Adrenal gland (tissue), 12 donors: ENCODE data around the gene ERGIC3. TPM values are rescaled to one million over a fixed set of nuclear protein-coding genes. Genes with fewer than 3 reads are reported as not detected.

ENCODE experiments used
- DNase-seq, 7 donors: peaks; one replicate each; pipeline ENCODE4 v3.0.0-alpha.2; 2019 to 2020
- H3K27ac ChIP-seq, 5 donors: fragments of 200-600 bp; sonication (generic) in 4 of 5; 1 replicate in 3 of 5; 2 replicates in 2 of 5; pipeline versions ENCODE4 v1.5.1 to v1.8.0; 2016 to 2020; ENCODE audit warnings: mild to moderate bottlenecking in 1 of 5
- H3K27me3 ChIP-seq: fragments of 200-600 bp; 2 replicates; pipeline ENCODE4 v1.8.0; 2021
- H3K36me3 ChIP-seq, 2 donors: fragments of 200-600 bp; replicated peaks in 1 of 2; 1 replicate in 1 of 2; 2 replicates in 1 of 2; pipeline versions ENCODE4 v1.5.1 to v1.8.0; 2018 to 2022
- H3K4me1 ChIP-seq, 2 donors: fragments of 200-600 bp; replicated peaks in 1 of 2; 1 replicate in 1 of 2; 2 replicates in 1 of 2; pipeline versions ENCODE4 v1.5.1 to v1.8.0; 2018 to 2021
- H3K4me3 ChIP-seq, 4 donors: fragments of 200-600 bp; sonication (generic) in 3 of 4; one replicate each; pipeline ENCODE4 v1.5.1; 2016 to 2018
- H3K9me3 ChIP-seq, 3 donors: fragments of 200-600 bp; sonication (generic) in 1 of 3; replicated peaks in 1 of 3; 1 replicate in 2 of 3; 2 replicates in 1 of 3; pipeline versions ENCODE4 v1.5.1 to v1.8.0; 2016 to 2021
- POLR2A ChIP-seq, 2 donors: fragments of 450-650 bp; IDR thresholded peaks; one replicate each; pipeline ENCODE4 v1.6.1; 2017; ENCODE audit warnings: antibody characterized with exemption in 2 of 2, mild to moderate bottlenecking in 2 of 2, moderate library complexity in 1 of 2
- WGBS, 4 donors: extraction: QIAGEN DNeasy Blood & Tissue Kit in 2 of 4; methylation state at CpG; one replicate each; pipeline versions ENCODE4 v1.1.5 to v1.1.7; 2013 to 2017; 5-methylcytosine and 5-hydroxymethylcytosine counted together
- intact Hi-C, 2 donors: fragments of 100-400 bp; cut with DNase I; formaldehyde crosslinking; loops; one replicate each; pipeline versions ENCODE4 v1.14.1 to v1.15.0; 2022 to 2023
- polyA plus RNA-seq, 3 donors: library from polyadenylated mRNA; stranded (reverse); fragments of 200-250 nt in 2 of 3; fragments of 350-450 nt in 1 of 3; fragmentation: Illumina TruSeq in 1 of 3; extraction: RNeasy Lipid Tissue Mini Kit (QIAGEN cat#74804) in 1 of 3; gene quantifications; one replicate each; pipeline ENCODE4 v1.2.3, GENCODE V29; 2013 to 2014
- total RNA-seq, 9 donors: library from RNA; depleted of rRNA in 4 of 9; stranded (reverse); fragments of >200 nt in 4 of 9; fragments of 120-200 nt in 1 of 9; fragmentation: NEBNext Ultra II Directional in 1 of 9; extraction: Animal tissue kit (Norgen Biotek cat#: 25700) in 1 of 9; gene quantifications; one replicate each; pipeline versions ENCODE4 v1.1.0 to v1.2.4, GENCODE V29; 2013 to 2023
- TF ChIP-seq, protein P1 (sequence below), 6 experiments: fragments of 450-650 bp in 4 of 6; fragments of 200-600 bp in 2 of 6; sonication (generic) in 1 of 6; IDR thresholded peaks; 1 replicate in 5 of 6; 2 replicates in 1 of 6; pipeline versions ENCODE4 v1.5.1 to v1.8.0; 2016 to 2021; ENCODE audit warnings: antibody characterized with exemption in 6 of 6, mild to moderate bottlenecking in 2 of 6, moderate library complexity in 1 of 6
- donor health status: healthy with polysubstance abuse.
- donor health status: Bipolar disorder and iron deficiency.
- donor health status: DM: yes; HTN: yes; CAD: no.
- donor health status: DM: no; HTN: no; CAD: no.
- donor health status: DM: no; HTN: no; CAD: no.
- donor health status: DM: yes; HTN: yes; CAD: no.

ERGIC3 gene
- total and polyA plus RNA-seq, 12 donors: 217 to 386 (median 271) TPM

DNA sequence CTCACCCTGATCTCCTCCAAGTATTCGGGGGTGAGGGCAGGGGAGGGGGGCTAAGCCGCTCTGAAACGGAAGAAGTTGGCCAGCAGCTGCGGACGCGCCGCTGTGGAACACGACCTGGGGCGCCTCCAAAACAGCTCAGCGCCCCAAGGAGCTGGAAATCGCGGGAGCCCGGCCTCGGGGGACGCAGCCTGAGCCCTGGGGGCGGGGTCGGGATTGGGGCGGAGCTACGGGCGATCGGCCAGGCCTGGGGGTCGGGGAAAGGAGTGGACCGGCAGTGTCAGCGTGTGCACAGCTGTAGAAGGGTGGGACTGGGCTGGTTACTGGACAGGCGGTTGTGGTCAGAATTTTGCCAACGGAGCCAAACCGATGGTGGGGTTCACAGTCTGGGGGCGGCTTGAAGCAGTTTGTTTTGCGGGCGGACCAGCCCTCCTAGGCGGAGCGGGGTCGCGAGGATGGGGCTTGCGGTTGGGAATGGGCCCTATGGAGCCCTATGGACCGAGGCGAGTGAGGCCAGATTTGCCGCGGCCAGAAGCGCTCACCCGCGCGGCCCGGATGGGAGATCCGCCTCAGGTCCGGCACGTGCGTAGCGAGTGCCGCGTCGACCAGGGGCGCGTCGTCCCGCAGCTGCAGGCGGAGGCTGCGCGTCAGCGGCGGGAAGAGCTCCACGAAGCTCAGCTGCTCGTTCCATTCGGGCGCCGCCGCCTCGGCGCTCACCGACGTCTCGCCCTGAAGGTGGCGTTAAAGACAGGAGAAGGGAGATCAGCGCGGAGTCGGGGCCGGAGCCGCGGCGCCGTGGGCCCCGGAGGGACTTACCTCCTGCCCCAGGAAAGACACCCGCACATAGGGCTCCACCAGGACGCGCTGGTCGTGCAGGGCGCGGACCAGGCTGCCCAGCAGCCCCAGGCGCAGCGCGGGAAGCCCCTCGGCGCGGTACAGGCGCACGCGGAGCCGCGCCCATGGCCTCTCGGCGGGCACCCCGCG is 59.4 kb downstream of the ERGIC3 start:
- Histone ChIP-seq H3K27me3 (no peaks in the 10 kb centered on the region), H3K27ac (no peak overlapping the region), H3K36me3 (no peaks in the 10 kb centered on the region), H3K4me3 (peak overlapping the region in 2 of 4 donors; percentile 18 to 55), H3K9me3 (no peaks in the 10 kb centered on the region), H3K4me1 (peaks cover 15 to 17% of the 10 kb centered on the region in 2 donors)
- peak; percentile 75 to 87 (median 79) for DNase-seq
- intact Hi-C loops: no loop called here
- TF ChIP-seq, protein P1, sequence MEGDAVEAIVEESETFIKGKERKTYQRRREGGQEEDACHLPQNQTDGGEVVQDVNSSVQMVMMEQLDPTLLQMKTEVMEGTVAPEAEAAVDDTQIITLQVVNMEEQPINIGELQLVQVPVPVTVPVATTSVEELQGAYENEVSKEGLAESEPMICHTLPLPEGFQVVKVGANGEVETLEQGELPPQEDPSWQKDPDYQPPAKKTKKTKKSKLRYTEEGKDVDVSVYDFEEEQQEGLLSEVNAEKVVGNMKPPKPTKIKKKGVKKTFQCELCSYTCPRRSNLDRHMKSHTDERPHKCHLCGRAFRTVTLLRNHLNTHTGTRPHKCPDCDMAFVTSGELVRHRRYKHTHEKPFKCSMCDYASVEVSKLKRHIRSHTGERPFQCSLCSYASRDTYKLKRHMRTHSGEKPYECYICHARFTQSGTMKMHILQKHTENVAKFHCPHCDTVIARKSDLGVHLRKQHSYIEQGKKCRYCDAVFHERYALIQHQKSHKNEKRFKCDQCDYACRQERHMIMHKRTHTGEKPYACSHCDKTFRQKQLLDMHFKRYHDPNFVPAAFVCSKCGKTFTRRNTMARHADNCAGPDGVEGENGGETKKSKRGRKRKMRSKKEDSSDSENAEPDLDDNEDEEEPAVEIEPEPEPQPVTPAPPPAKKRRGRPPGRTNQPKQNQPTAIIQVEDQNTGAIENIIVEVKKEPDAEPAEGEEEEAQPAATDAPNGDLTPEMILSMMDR (IDR thresholded peaks at IDR 0.05): peak; percentile 18 to 48 (median 26)
- TF ChIP-seq POLR2A (IDR thresholded peaks at IDR 0.05): peak in 1 of 2 donors; percentile 41
- WGBS, 4 donors: 1 to 2% (median 1%) methylated on average over 10 to 103 of the region's 103 CpGs

DNA sequence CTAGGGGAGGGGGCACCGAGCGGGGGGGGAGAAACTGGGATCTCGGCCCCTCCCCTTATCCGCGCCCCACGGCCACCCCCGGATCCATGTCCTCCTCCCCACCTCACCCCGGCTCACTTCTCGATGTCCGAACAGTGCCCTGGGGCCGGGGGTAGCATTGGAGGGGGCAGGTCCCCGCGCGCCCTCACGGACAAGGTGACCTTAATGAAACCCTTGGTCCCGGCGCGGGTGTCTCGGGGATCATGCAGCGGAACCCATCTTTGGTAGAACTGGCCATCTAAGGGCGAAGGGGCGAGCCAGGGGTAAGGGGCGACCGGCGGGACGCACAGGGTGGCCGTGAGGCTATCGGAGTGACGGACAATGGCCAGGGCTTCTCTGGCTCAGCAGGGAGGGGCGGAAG is 60.1 kb downstream of the ERGIC3 start:
- no peaks in the 10 kb centered on the region for H3K27me3 ChIP-seq
- DNase-seq: no peak
- 29 to 70% (median 29%) methylated on average over 2 to 30 of the region's 30 CpGs; no CpG with 5 or more reads in 1 of the 4 donors for WGBS, 4 donors
- intact Hi-C loops: no loop called here
- H3K4me1 ChIP-seq: peaks cover 15 to 17% of the 10 kb centered on the region in 2 donors
- TF ChIP-seq POLR2A (IDR thresholded peaks at IDR 0.05): no peak
- TF ChIP-seq, protein P1 (IDR thresholded peaks at IDR 0.05): no peak
- no peaks in the 10 kb centered on the region for H3K9me3 ChIP-seq
- no peak overlapping the region for H3K27ac ChIP-seq
- H3K36me3 ChIP-seq: no peaks in the 10 kb centered on the region
- peak overlapping the region in 2 of 4 donors; percentile 18 to 55 for H3K4me3 ChIP-seq

DNA sequence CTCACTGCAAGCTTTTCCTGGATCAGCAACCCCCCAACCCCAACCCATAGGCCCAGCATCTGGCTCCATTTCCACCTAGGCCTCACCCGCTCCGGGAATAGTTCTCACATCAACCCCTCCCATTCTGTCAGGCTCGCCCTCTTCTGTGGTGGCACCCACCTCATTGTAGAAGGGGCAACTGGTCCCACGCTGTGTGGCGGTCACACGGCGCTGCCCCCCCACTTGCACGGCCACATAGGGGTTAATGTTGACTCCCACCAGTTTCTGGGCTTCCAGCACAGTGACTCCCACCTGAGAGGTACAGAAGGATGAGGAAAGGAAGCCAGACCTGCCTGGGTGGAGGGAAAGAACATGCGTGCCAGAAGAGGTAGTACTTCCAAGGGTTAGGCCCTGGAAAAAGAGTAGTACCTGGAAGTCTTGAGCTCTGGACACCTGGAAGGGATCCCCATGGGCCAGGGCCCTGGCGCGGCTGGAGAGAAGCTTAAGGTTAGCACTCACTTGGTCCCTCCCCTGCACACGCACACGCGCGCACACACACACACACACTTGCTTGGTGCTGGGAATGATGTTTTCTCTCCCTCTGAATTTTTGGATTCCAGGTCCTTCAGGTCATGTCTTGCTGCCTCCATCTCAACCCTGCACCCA is 61.1 kb downstream of the ERGIC3 start:
- intact Hi-C loops: no loop called here
- H3K36me3 ChIP-seq: no peaks in the 10 kb centered on the region
- no peak for TF ChIP-seq POLR2A (IDR thresholded peaks at IDR 0.05)
- TF ChIP-seq, protein P1 (IDR thresholded peaks at IDR 0.05): no peak
- H3K27me3 ChIP-seq: no peaks in the 10 kb centered on the region
- DNase-seq: no peak
- H3K4me3 ChIP-seq: no peak overlapping the region
- WGBS, 4 donors: 93 to 96% (median 95%) methylated on average over 11 to 15 of the region's 15 CpGs
- H3K9me3 ChIP-seq: no peaks in the 10 kb centered on the region
- H3K27ac ChIP-seq: no peak overlapping the region
- H3K4me1 ChIP-seq: peaks cover 15 to 17% of the 10 kb centered on the region in 2 donors
